Large intestine (tissue), 3 donors: Measurements from ENCODE around the gene TFAP2E. TPM values are rescaled to one million over a fixed set of nuclear protein-coding genes. Genes with fewer than 3 reads are reported as not detected.

Experiments used
- DNase-seq, 2 donors: peaks; one replicate each; pipeline versions ENCODE4 v3.0.0 to v3.0.0-alpha.2; 2013
- H3K27ac ChIP-seq: one replicate; pipeline ENCODE4 v1.5.1; 2013; ENCODE audit warnings: low read length
- H3K27me3 ChIP-seq: 2 replicates; pipeline ENCODE4 v1.6.1; 2013; ENCODE audit warnings: low read length; ENCODE audit not compliant: control insufficient read depth, insufficient read depth
- H3K36me3 ChIP-seq: 2 replicates; pipeline ENCODE4 v1.6.1; 2013; ENCODE audit warnings: low read length; ENCODE audit not compliant: control insufficient read depth, insufficient read depth
- H3K4me1 ChIP-seq: one replicate; pipeline ENCODE4 v1.6.1; 2013; ENCODE audit warnings: low read length; ENCODE audit not compliant: control insufficient read depth, insufficient read depth
- H3K4me3 ChIP-seq: one replicate; pipeline ENCODE4 v1.5.1; 2013; ENCODE audit warnings: low read length
- H3K9me3 ChIP-seq: one replicate; pipeline ENCODE4 v1.6.1; 2013; ENCODE audit warnings: mild to moderate bottlenecking, low read depth, low read length, moderate library complexity; ENCODE audit not compliant: control insufficient read depth
- WGBS: methylation state at CpG from one replicate; pipeline ENCODE4 v1.1.5; 2013; ENCODE audit warnings: low lambda C conversion rate; ENCODE audit not compliant: insufficient coverage; 5-methylcytosine and 5-hydroxymethylcytosine counted together
- polyA plus RNA-seq: library from polyadenylated mRNA; unstranded; fragments of 120-200 nt; gene quantifications from one replicate; pipeline ENCODE4 v1.2.1, GENCODE V29; 2013

TFAP2E gene
- polyA plus RNA-seq, 1 donor: 1.9 TPM

- no peak overlapping the region for H3K4me3 ChIP-seq
- H3K27me3 ChIP-seq: no peaks in the 10 kb centered on the region
- DNase-seq: no peak
- no CpG with 5 or more reads among the region's 6 CpGs for WGBS
- peaks cover 29% of the 10 kb centered on the region for H3K36me3 ChIP-seq
- H3K27ac ChIP-seq: no peak overlapping the region
- no peaks in the 10 kb centered on the region for H3K9me3 ChIP-seq
- no peaks in the 10 kb centered on the region for H3K4me1 ChIP-seq
These were observed 33.9 kb upstream of the TFAP2E start for GRCh38 chr1:35539073-35539823.

- DNase-seq: no peak
- Histone ChIP-seq H3K36me3 (peaks cover 29% of the 10 kb centered on the region), H3K4me1 (no peaks in the 10 kb centered on the region), H3K27ac (no peak overlapping the region), H3K9me3 (no peaks in the 10 kb centered on the region), H3K4me3 (no peak overlapping the region), H3K27me3 (no peaks in the 10 kb centered on the region)
- no CpG with 5 or more reads among the region's 1 CpG for WGBS
These were observed 33.3 kb upstream of the TFAP2E start for GRCh38 chr1:35539824-35540261.

- no peaks in the 10 kb centered on the region for H3K4me1 ChIP-seq
- DNase-seq: peak; percentile 53 to 64
These were observed 28.1 kb upstream of the TFAP2E start for GRCh38 chr1:35544976-35545375.

GRCh38 chr1:35546614-35547013 is 26.5 kb upstream of the TFAP2E start:
- WGBS: 100% methylated on average over 1 of the region's 1 CpG
- H3K27me3 ChIP-seq: no peaks in the 10 kb centered on the region
- peaks cover 37% of the 10 kb centered on the region for H3K36me3 ChIP-seq
- H3K4me3 ChIP-seq: no peak overlapping the region
- H3K9me3 ChIP-seq: no peaks in the 10 kb centered on the region
- DNase-seq: no peak
- H3K27ac ChIP-seq: no peak overlapping the region
- no peaks in the 10 kb centered on the region for H3K4me1 ChIP-seq

More at GRCh38 chr1:35544976-35545375, 28.1 kb upstream of the TFAP2E start:
- Histone ChIP-seq H3K4me3 (no peak overlapping the region), H3K27me3 (no peaks in the 10 kb centered on the region), H3K27ac (no peak overlapping the region), H3K9me3 (no peaks in the 10 kb centered on the region), H3K36me3 (peaks cover 33% of the 10 kb centered on the region)
- WGBS: 100% methylated on average over 1 of the region's 3 CpGs

GRCh38 chr1:35553851-35554250 is 19.3 kb upstream of the TFAP2E start:
- H3K4me1 ChIP-seq: peaks cover 18% of the 10 kb centered on the region
- no peak overlapping the region for H3K4me3 ChIP-seq
- H3K27ac ChIP-seq: no peak overlapping the region
- no peak for DNase-seq
- peaks cover 38% of the 10 kb centered on the region for H3K36me3 ChIP-seq
- no peaks in the 10 kb centered on the region for H3K27me3 ChIP-seq
- WGBS: no CpG with 5 or more reads among the region's 2 CpGs
- peaks cover 2% of the 10 kb centered on the region for H3K9me3 ChIP-seq

GRCh38 chr1:35554266-35555211 is 18.6 kb upstream of the TFAP2E start:
- no peak for DNase-seq
- Histone ChIP-seq H3K9me3 (peaks cover 2% of the 10 kb centered on the region), H3K27ac (no peak overlapping the region), H3K36me3 (peaks cover 36% of the 10 kb centered on the region), H3K4me1 (peaks cover 18% of the 10 kb centered on the region), H3K4me3 (no peak overlapping the region), H3K27me3 (no peaks in the 10 kb centered on the region)
- WGBS: 20% methylated on average over 2 of the region's 7 CpGs

- Histone ChIP-seq H3K4me1 (peaks cover 18% of the 10 kb centered on the region), H3K27ac (no peak overlapping the region), H3K9me3 (peaks cover 2% of the 10 kb centered on the region), H3K27me3 (no peaks in the 10 kb centered on the region), H3K4me3 (no peak overlapping the region), H3K36me3 (peaks cover 33% of the 10 kb centered on the region)
- DNase-seq: no peak
- WGBS: no CpG with 5 or more reads among the region's 4 CpGs
These were observed 17.9 kb upstream of the TFAP2E start for GRCh38 chr1:35555212-35555584.

GRCh38 chr1:35555601-35556477 is 17.3 kb upstream of the TFAP2E start:
- peak overlapping the region; percentile 68 for H3K4me3 ChIP-seq
- WGBS: 20% methylated on average over 3 of the region's 10 CpGs

GRCh38 chr1:35556484-35557117 is 16.5 kb upstream of the TFAP2E start:
- Histone ChIP-seq H3K36me3 (peaks cover 24% of the 10 kb centered on the region), H3K4me1 (peaks cover 18% of the 10 kb centered on the region), H3K9me3 (peaks cover 2% of the 10 kb centered on the region), H3K27ac (peak overlapping the region; percentile 90), H3K27me3 (no peaks in the 10 kb centered on the region), H3K4me3 (peak overlapping the region; percentile 68)
- no peak for DNase-seq
- WGBS: 0% methylated on average over 1 of the region's 17 CpGs

More at GRCh38 chr1:35555601-35556477, 17.3 kb upstream of the TFAP2E start:
- no peaks in the 10 kb centered on the region for H3K27me3 ChIP-seq
- H3K9me3 ChIP-seq: peaks cover 2% of the 10 kb centered on the region
- H3K27ac ChIP-seq: peak overlapping the region; percentile 90
- H3K4me1 ChIP-seq: peaks cover 18% of the 10 kb centered on the region
- peaks cover 29% of the 10 kb centered on the region for H3K36me3 ChIP-seq
- DNase-seq: peak; percentile 38 to 73
